ENCODE data around the gene HK1.

HK1 gene

GRCh38 chr10:69374242-69374641, 95.9 kb downstream of the HK1 start:
- no peak overlapping the region for H2AK5ac ChIP-seq (ENCODE audit: low read length)
- no peak overlapping the region for H4K12ac ChIP-seq (ENCODE audit: low read depth, low read length)
- H3K4me3 ChIP-seq (ENCODE audit: low read depth, low read length) = no peak overlapping the region
- H3K27me3 ChIP-seq (ENCODE audit: insufficient read depth, low read length) = no peaks in the 10 kb centered on the region
- H2AFZ ChIP-seq (ENCODE audit: insufficient read depth, low read length, poor library complexity) = no peak overlapping the region
- peaks cover 28 to 45% of the 10 kb centered on the region in 2 experiments for H3K36me3 ChIP-seq (ENCODE audit: control insufficient read depth in 1 of 2, insufficient read depth in 2 of 2, low read length in 2 of 2)
- no peak for DNase-seq
- no peak overlapping the region for H2BK5ac ChIP-seq (ENCODE audit: low read depth, low read length, poor library complexity)
- H3K23ac ChIP-seq (ENCODE audit: low read length) = no peak overlapping the region
- no peak overlapping the region for H3K4ac ChIP-seq (ENCODE audit: low read depth, low read length)
- H3K9ac ChIP-seq (ENCODE audit: low read length) = no peak overlapping the region
- no peak overlapping the region for H3K14ac ChIP-seq (ENCODE audit: low read length)
- no peaks in the 10 kb centered on the region for H3K9me3 ChIP-seq (ENCODE audit: insufficient read depth, low read depth, low read length)
- no peak overlapping the region for H3K27ac ChIP-seq (ENCODE audit: low read depth, low read length)
- H2BK120ac ChIP-seq (ENCODE audit: insufficient read depth, low read length, poor library complexity) = no peak overlapping the region
- no CpG with 5 or more reads among the region's 13 CpGs for WGBS (ENCODE audit: extremely low coverage, insufficient coverage, insufficient read length)
- H3K79me2 ChIP-seq (ENCODE audit: control insufficient read depth, insufficient read depth, low read length, poor library complexity) = no peaks in the 10 kb centered on the region
- H3K79me1 ChIP-seq (ENCODE audit: low read length) = no peaks in the 10 kb centered on the region
- no peak overlapping the region for H4K8ac ChIP-seq (ENCODE audit: low read depth, low read length)
- H3K4me1 ChIP-seq (ENCODE audit: control insufficient read depth in 1 of 2, insufficient read depth in 2 of 2, low read length in 2 of 2) = peaks cover 5 to 16% of the 10 kb centered on the region in 2 experiments
- no peak overlapping the region for H2BK12ac ChIP-seq (ENCODE audit: low read length)
- no peak overlapping the region for H3K4me2 ChIP-seq (ENCODE audit: low read length)
- no peak overlapping the region for H4K91ac ChIP-seq (ENCODE audit: low read depth, low read length)
- H3K18ac ChIP-seq (ENCODE audit: low read length) = no peak overlapping the region

GRCh38 chr10:69374931-69375306, 96.6 kb downstream of the HK1 start:
- H3K27ac ChIP-seq (ENCODE audit: low read depth, low read length) = no peak overlapping the region
- no peak overlapping the region for H3K23ac ChIP-seq (ENCODE audit: low read length)
- H2BK12ac ChIP-seq (ENCODE audit: low read length) = no peak overlapping the region
- H3K4me2 ChIP-seq (ENCODE audit: low read length) = no peak overlapping the region
- no peaks in the 10 kb centered on the region for H3K79me2 ChIP-seq (ENCODE audit: control insufficient read depth, insufficient read depth, low read length, poor library complexity)
- peaks cover 30 to 48% of the 10 kb centered on the region in 2 experiments for H3K36me3 ChIP-seq (ENCODE audit: control insufficient read depth in 1 of 2, insufficient read depth in 2 of 2, low read length in 2 of 2)
- no peaks in the 10 kb centered on the region for H3K9me3 ChIP-seq (ENCODE audit: insufficient read depth, low read depth, low read length)
- peaks cover 5 to 16% of the 10 kb centered on the region in 2 experiments for H3K4me1 ChIP-seq (ENCODE audit: control insufficient read depth in 1 of 2, insufficient read depth in 2 of 2, low read length in 2 of 2)
- H4K91ac ChIP-seq (ENCODE audit: low read depth, low read length) = no peak overlapping the region
- peak overlapping the region; percentile 3 for H3K18ac ChIP-seq (ENCODE audit: low read length)
- H3K4me3 ChIP-seq (ENCODE audit: low read depth, low read length) = no peak overlapping the region
- H3K9ac ChIP-seq (ENCODE audit: low read length) = no peak overlapping the region
- H3K4ac ChIP-seq (ENCODE audit: low read depth, low read length) = no peak overlapping the region
- no peaks in the 10 kb centered on the region for H3K79me1 ChIP-seq (ENCODE audit: low read length)
- H2BK5ac ChIP-seq (ENCODE audit: low read depth, low read length, poor library complexity) = no peak overlapping the region
- no peak overlapping the region for H2BK120ac ChIP-seq (ENCODE audit: insufficient read depth, low read length, poor library complexity)
- WGBS (ENCODE audit: extremely low coverage, insufficient coverage, insufficient read length) = no CpG with 5 or more reads among the region's 2 CpGs
- no peak overlapping the region for H2AFZ ChIP-seq (ENCODE audit: insufficient read depth, low read length, poor library complexity)
- no peak for DNase-seq
- H2AK5ac ChIP-seq (ENCODE audit: low read length) = no peak overlapping the region
- no peaks in the 10 kb centered on the region for H3K27me3 ChIP-seq (ENCODE audit: insufficient read depth, low read length)
- H3K14ac ChIP-seq (ENCODE audit: low read length) = no peak overlapping the region
- H4K8ac ChIP-seq (ENCODE audit: low read depth, low read length) = no peak overlapping the region
- no peak overlapping the region for H4K12ac ChIP-seq (ENCODE audit: low read depth, low read length)

DNA sequence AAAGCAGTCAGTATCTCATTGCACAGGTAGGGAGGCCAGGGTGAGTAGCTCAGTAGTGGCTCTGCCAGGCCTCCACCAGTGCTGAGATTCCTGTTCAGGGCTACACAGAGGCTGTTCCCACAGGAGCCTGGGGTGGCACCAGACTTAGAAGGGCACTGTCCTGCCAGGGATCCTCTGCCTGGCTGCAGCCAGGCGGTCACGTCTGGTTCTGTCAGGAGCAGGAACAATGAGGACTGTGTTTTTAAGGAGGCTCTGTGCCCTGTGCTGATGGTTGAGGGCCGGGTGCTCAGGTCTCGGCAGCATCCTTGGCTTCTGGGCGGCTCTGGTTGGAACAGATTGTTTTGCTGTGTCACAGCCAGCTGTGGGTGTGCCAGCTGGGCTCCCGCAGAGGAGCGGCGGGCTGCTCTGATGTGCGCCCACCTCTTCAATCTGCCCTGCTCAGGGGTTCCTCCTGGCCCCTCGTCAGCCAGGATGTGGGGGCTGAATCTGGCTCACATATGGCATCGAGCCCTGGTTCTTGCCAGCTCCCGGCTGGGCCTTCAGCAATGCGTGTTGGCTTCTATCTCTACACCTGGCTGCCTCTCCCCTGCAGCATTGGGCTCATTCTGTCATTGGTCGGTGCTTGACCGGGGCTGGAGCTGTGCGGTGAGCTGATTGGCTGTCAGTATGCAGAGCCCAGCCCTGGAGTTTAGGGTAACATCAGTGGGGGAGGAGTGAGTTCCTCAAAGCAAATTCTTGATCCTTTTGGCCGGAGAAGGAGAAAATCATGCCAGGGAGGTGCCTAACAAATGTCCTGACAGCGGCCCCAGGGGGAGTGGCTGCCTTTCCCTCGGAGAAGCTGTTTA, 97.2 kb downstream of the HK1 start:
- Histone ChIP-seq H3K4me3 (ENCODE audit: low read depth, low read length) (no peak overlapping the region), H2AFZ (ENCODE audit: insufficient read depth, low read length, poor library complexity) (no peak overlapping the region), H3K18ac (ENCODE audit: low read length) (peak overlapping the region; percentile 42), H3K79me2 (ENCODE audit: control insufficient read depth, insufficient read depth, low read length, poor library complexity) (no peaks in the 10 kb centered on the region), H3K27me3 (ENCODE audit: insufficient read depth, low read length) (no peaks in the 10 kb centered on the region), H3K9ac (ENCODE audit: low read length) (no peak overlapping the region), H2BK5ac (ENCODE audit: low read depth, low read length, poor library complexity) (no peak overlapping the region), H3K14ac (ENCODE audit: low read length) (peak overlapping the region; percentile 9), H3K79me1 (ENCODE audit: low read length) (no peaks in the 10 kb centered on the region), H2BK120ac (ENCODE audit: insufficient read depth, low read length, poor library complexity) (no peak overlapping the region), H3K4ac (ENCODE audit: low read depth, low read length) (no peak overlapping the region), H3K23ac (ENCODE audit: low read length) (no peak overlapping the region), H4K8ac (ENCODE audit: low read depth, low read length) (no peak overlapping the region), H3K4me1 (ENCODE audit: control insufficient read depth in 1 of 2, insufficient read depth in 2 of 2, low read length in 2 of 2) (peaks cover 5 to 16% of the 10 kb centered on the region in 2 experiments), H3K27ac (ENCODE audit: low read depth, low read length) (no peak overlapping the region), H3K36me3 (ENCODE audit: control insufficient read depth in 1 of 2, insufficient read depth in 2 of 2, low read length in 2 of 2) (peaks cover 34 to 48% of the 10 kb centered on the region in 2 experiments), H2AK5ac (ENCODE audit: low read length) (no peak overlapping the region), H4K91ac (ENCODE audit: low read depth, low read length) (no peak overlapping the region), H2BK12ac (ENCODE audit: low read length) (no peak overlapping the region), H3K4me2 (ENCODE audit: low read length) (no peak overlapping the region), H3K9me3 (ENCODE audit: insufficient read depth, low read depth, low read length) (no peaks in the 10 kb centered on the region), H4K12ac (ENCODE audit: low read depth, low read length) (no peak overlapping the region)
- no CpG with 5 or more reads among the region's 19 CpGs for WGBS (ENCODE audit: extremely low coverage, insufficient coverage, insufficient read length)
- DNase-seq = no peak

DNA sequence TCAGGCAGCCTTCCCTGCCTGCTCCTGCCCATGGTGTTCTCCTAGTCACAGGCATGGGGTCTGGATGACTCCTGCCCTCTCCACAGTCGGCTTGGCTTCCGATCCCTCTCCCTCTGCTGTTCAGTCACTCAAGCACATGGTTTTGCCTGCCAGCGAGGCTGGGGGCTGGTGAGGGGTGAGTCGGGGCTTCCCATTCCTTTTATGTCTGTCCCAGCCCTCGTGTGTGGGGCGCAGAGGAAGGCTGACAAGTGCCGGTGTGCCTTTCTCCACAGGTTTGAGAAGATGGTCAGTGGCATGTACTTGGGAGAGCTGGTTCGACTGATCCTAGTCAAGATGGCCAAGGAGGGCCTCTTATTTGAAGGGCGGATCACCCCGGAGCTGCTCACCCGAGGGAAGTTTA, 98.4 kb downstream of the HK1 start:
- Histone ChIP-seq H3K18ac (ENCODE audit: low read length) (peak overlapping the region; percentile 25), H3K27ac (ENCODE audit: low read depth, low read length) (no peak overlapping the region), H3K23ac (ENCODE audit: low read length) (no peak overlapping the region), H3K4me2 (ENCODE audit: low read length) (no peak overlapping the region), H3K4me1 (ENCODE audit: control insufficient read depth in 1 of 2, insufficient read depth in 2 of 2, low read length in 2 of 2) (peaks cover 5 to 16% of the 10 kb centered on the region in 2 experiments), H3K79me2 (ENCODE audit: control insufficient read depth, insufficient read depth, low read length, poor library complexity) (no peaks in the 10 kb centered on the region), H2AFZ (ENCODE audit: insufficient read depth, low read length, poor library complexity) (no peak overlapping the region), H4K8ac (ENCODE audit: low read depth, low read length) (no peak overlapping the region), H3K27me3 (ENCODE audit: insufficient read depth, low read length) (no peaks in the 10 kb centered on the region), H2BK12ac (ENCODE audit: low read length) (no peak overlapping the region), H2BK5ac (ENCODE audit: low read depth, low read length, poor library complexity) (no peak overlapping the region), H3K9ac (ENCODE audit: low read length) (no peak overlapping the region), H3K9me3 (ENCODE audit: insufficient read depth, low read depth, low read length) (no peaks in the 10 kb centered on the region), H3K36me3 (ENCODE audit: control insufficient read depth in 1 of 2, insufficient read depth in 2 of 2, low read length in 2 of 2) (peaks cover 35 to 45% of the 10 kb centered on the region in 2 experiments), H3K79me1 (ENCODE audit: low read length) (no peaks in the 10 kb centered on the region), H3K4me3 (ENCODE audit: low read depth, low read length) (no peak overlapping the region), H4K12ac (ENCODE audit: low read depth, low read length) (no peak overlapping the region), H2AK5ac (ENCODE audit: low read length) (no peak overlapping the region), H4K91ac (ENCODE audit: low read depth, low read length) (no peak overlapping the region), H3K14ac (ENCODE audit: low read length) (no peak overlapping the region), H2BK120ac (ENCODE audit: insufficient read depth, low read length, poor library complexity) (no peak overlapping the region), H3K4ac (ENCODE audit: low read depth, low read length) (no peak overlapping the region)
- no CpG with 5 or more reads among the region's 11 CpGs for WGBS (ENCODE audit: extremely low coverage, insufficient coverage, insufficient read length)
- DNase-seq = no peak
